Esophagus squamous epithelium (tissue), 5 donors: ENCODE measurements around the gene CD200. TPM values are rescaled to one million over a fixed set of nuclear protein-coding genes. Genes with fewer than 3 reads are reported as not detected.
"Not testable (repeated sequence)": the region's sequence is repeated elsewhere in the genome, so short reads cannot be mapped to it uniquely, and the experiment has no call there.

Experiments used
- DNase-seq: peaks from one replicate; lab custom pipeline; 2025; lab: John Stamatoyannopoulos, UW
- H3K27ac ChIP-seq, 4 donors: fragments of 200-600 bp; sonication (generic); one replicate each; pipeline ENCODE4 v1.5.1; 2016 to 2019; ENCODE audit warnings: mild to moderate bottlenecking in 1 of 4
- H3K27me3 ChIP-seq, 4 donors: fragments of 200-600 bp; sonication (generic); 1 replicate in 3 of 4; 2 replicates in 1 of 4; pipeline versions ENCODE4 v1.5.1 to v1.6.0; 2017 to 2021; ENCODE audit warnings: antibody characterized with exemption in 1 of 4
- H3K36me3 ChIP-seq, 3 donors: fragments of 200-600 bp; sonication (generic); one replicate each; pipeline ENCODE4 v1.5.1; 2016 to 2019
- H3K4me1 ChIP-seq, 3 donors: fragments of 200-600 bp; sonication (generic); one replicate each; pipeline ENCODE4 v1.5.1; 2017 to 2019
- H3K4me3 ChIP-seq, 4 donors: fragments of 200-600 bp; sonication (generic); 1 replicate in 3 of 4; 2 replicates in 1 of 4; pipeline ENCODE4 v1.5.1; 2016 to 2019; ENCODE audit warnings: mild to moderate bottlenecking in 2 of 4, moderate library complexity in 1 of 4
- H3K9me3 ChIP-seq, 3 donors: fragments of 200-600 bp; sonication (generic); one replicate each; pipeline ENCODE4 v1.5.1; 2016 to 2019
- CTCF ChIP-seq, 6 experiments: fragments of 450-650 bp in 4 of 6; fragments of 200-600 bp in 2 of 6; sonication (generic) in 2 of 6; IDR thresholded peaks; one replicate each; pipeline ENCODE4 v1.5.1; 2016 to 2019; ENCODE audit warnings: antibody characterized with exemption in 6 of 6, mild to moderate bottlenecking in 4 of 6, moderate library complexity in 4 of 6
- POLR2A ChIP-seq, 4 donors: fragments of 450-650 bp; IDR thresholded peaks; one replicate each; pipeline ENCODE4 v1.6.1; 2017; ENCODE audit warnings: antibody characterized with exemption in 4 of 4, mild to moderate bottlenecking in 4 of 4, moderate library complexity in 3 of 4
- WGBS, 2 donors: methylation state at CpG; one replicate each; pipeline ENCODE4 v1.1.5; 2018; 5-methylcytosine and 5-hydroxymethylcytosine counted together
- intact Hi-C: fragments of 100-400 bp; cut with DNase I; formaldehyde crosslinking; loops from one replicate; pipeline ENCODE4 v1.15.0; 2022
- total RNA-seq, 4 donors: library from RNA; depleted of rRNA; stranded (reverse); fragments of >200 nt; gene quantifications; one replicate each; pipeline ENCODE4 v1.1.0, GENCODE V29; 2016
- donor health status: DM: yes; HTN: yes; CAD: no.

Gene CD200
- total RNA-seq, 4 donors from 2014 or later = 0.27 to 8.4 (median 1.4) TPM

GRCh38 chr3:112376241-112376911 is 43.4 kb downstream of the CD200 start:
- Histone ChIP-seq H3K27me3 (no peaks in the 10 kb centered on the region), H3K4me3 (no peak overlapping the region), H3K9me3 (no peaks in the 10 kb centered on the region), H3K4me1 (peaks cover 0 to 60% (median 30%) of the 10 kb centered on the region in 3 donors), H3K27ac (peak overlapping the region in 2 of 4 donors; percentile 0 to 21), H3K36me3 (no peaks in the 10 kb centered on the region)
- WGBS, 2 donors = 70 to 71% methylated on average over 5 of the region's 5 CpGs
- TF ChIP-seq POLR2A (IDR thresholded peaks at IDR 0.05) (no peak), CTCF (IDR thresholded peaks at IDR 0.05) (no peak)
- DNase-seq = no peak
- intact Hi-C loops = no loop called here

GRCh38 chr3:112376992-112377391 is 44.0 kb downstream of the CD200 start:
- H3K27ac ChIP-seq = peak overlapping the region in 1 of 4 donors; percentile 88
- peaks cover 0 to 60% (median 30%) of the 10 kb centered on the region in 3 donors for H3K4me1 ChIP-seq
- no peak overlapping the region for H3K4me3 ChIP-seq
- H3K36me3 ChIP-seq = no peaks in the 10 kb centered on the region
- intact Hi-C loops = no loop called here
- TF ChIP-seq POLR2A (IDR thresholded peaks at IDR 0.05) (no peak), CTCF (IDR thresholded peaks at IDR 0.05) (no peak)
- WGBS, 2 donors = 41 to 52% methylated on average over 1 of the region's 1 CpG
- no peak for DNase-seq
- H3K9me3 ChIP-seq = no peaks in the 10 kb centered on the region
- H3K27me3 ChIP-seq = no peaks in the 10 kb centered on the region

- Histone ChIP-seq H3K4me1 (peaks cover 0 to 60% (median 30%) of the 10 kb centered on the region in 3 donors), H3K27me3 (no peaks in the 10 kb centered on the region), H3K4me3 (no peak overlapping the region), H3K27ac (peak overlapping the region; percentile 61 to 88 (median 78)), H3K9me3 (no peaks in the 10 kb centered on the region), H3K36me3 (no peaks in the 10 kb centered on the region)
- intact Hi-C loops = no loop called here
- DNase-seq = no peak
- TF ChIP-seq CTCF (IDR thresholded peaks at IDR 0.05) (no peak), POLR2A (IDR thresholded peaks at IDR 0.05) (no peak)
- 57 to 63% methylated on average over 4 of the region's 4 CpGs for WGBS, 2 donors
Observed at GRCh38 chr3:112377568-112378071, 44.7 kb downstream of the CD200 start.

GRCh38 chr3:112378347-112378746 is 45.4 kb downstream of the CD200 start:
- H3K27me3 ChIP-seq, DNase-seq, H3K36me3 ChIP-seq, H3K9me3 ChIP-seq, intact Hi-C loops, H3K4me3 ChIP-seq: not testable (repeated sequence)
- 38 to 50% methylated on average over 4 of the region's 4 CpGs for WGBS, 2 donors
- Histone ChIP-seq H3K27ac (peak overlapping the region; percentile 76 to 88 (median 78)), H3K4me1 (peaks cover 0 to 60% (median 30%) of the 10 kb centered on the region in 3 donors)

GRCh38 chr3:112379020-112379690 is 46.2 kb downstream of the CD200 start:
- no peak for DNase-seq
- WGBS, 2 donors = 27 to 34% methylated on average over 7 of the region's 7 CpGs
- H3K36me3 ChIP-seq = no peaks in the 10 kb centered on the region
- intact Hi-C loops = no loop called here
- TF ChIP-seq CTCF (IDR thresholded peaks at IDR 0.05) = no peak
- TF ChIP-seq POLR2A (IDR thresholded peaks at IDR 0.05) = no peak
- peak overlapping the region; percentile 76 to 88 (median 78) for H3K27ac ChIP-seq
- peak overlapping the region in 1 of 4 donors; percentile 2 for H3K4me3 ChIP-seq
- no peaks in the 10 kb centered on the region for H3K9me3 ChIP-seq
- peaks cover 0 to 60% (median 26%) of the 10 kb centered on the region in 3 donors for H3K4me1 ChIP-seq
- H3K27me3 ChIP-seq = no peaks in the 10 kb centered on the region
